HepG2 (cell line): ENCODE results near the gene RHBDF2. TPM values are rescaled to one million over a fixed set of nuclear protein-coding genes. Genes with fewer than 3 reads are reported as not detected.

Source experiments
- CENPT ChIP-seq: sonication (generic); formaldehyde crosslinking; IDR thresholded peaks from 2 replicates; pipeline ENCODE4 v1.8.0; 2022; ENCODE audit warnings: low read depth, mild to moderate bottlenecking, moderate library complexity, missing genetic modification reagents
- HES4 ChIP-seq: sonication (generic); formaldehyde crosslinking; IDR thresholded peaks from 2 replicates; pipeline ENCODE4 v1.9.0; 2021; ENCODE audit warnings: mild to moderate bottlenecking, missing genetic modification reagents, borderline replicate concordance
- MAFK ChIP-seq, 2 experiments: IDR thresholded peaks in 1 of 2; conservative IDR thresholded peaks in 1 of 2; 2 replicates each; pipeline ENCODE4 v1.6.1; 2011; ENCODE audit warnings: improper control_type of control experiment in 2 of 2, low read length in 2 of 2
- POGZ ChIP-seq: sonication (generic); formaldehyde crosslinking; IDR thresholded peaks from 2 replicates; pipeline ENCODE4 v1.4.0; 2020; ENCODE audit warnings: mild to moderate bottlenecking, missing genetic modification reagents
- PPARG ChIP-seq: conservative IDR thresholded peaks from 2 replicates; pipeline ENCODE4 v1.6.1; 2016; ENCODE audit warnings: missing biosample characterization, missing genetic modification reagents
- PTBP1 ChIP-seq: fragments of 200-400 bp; formaldehyde crosslinking; IDR thresholded peaks from 2 replicates; pipeline ENCODE4 v1.6.1; 2018; ENCODE audit warnings: low read length, low read depth; ENCODE audit not compliant: poor library complexity, severe bottlenecking
- SMAD9 ChIP-seq: sonication (generic); formaldehyde crosslinking; IDR thresholded peaks from 2 replicates; pipeline ENCODE4 v1.5.1; 2020; ENCODE audit warnings: mild to moderate bottlenecking, missing genetic modification reagents
- XBP1 ChIP-seq: sonication (generic); formaldehyde crosslinking; IDR thresholded peaks from 2 replicates; pipeline ENCODE4 v1.5.0; 2020; ENCODE audit warnings: missing genetic modification reagents
- ZNF143 ChIP-seq: sonication (generic); formaldehyde crosslinking; IDR thresholded peaks from 2 replicates; pipeline ENCODE4 v1.4.0; 2020; ENCODE audit warnings: missing genetic modification reagents
- ZNF234 ChIP-seq: sonication (generic); formaldehyde crosslinking; conservative IDR thresholded peaks from 2 replicates; pipeline ENCODE4 v1.5.1; 2020; ENCODE audit warnings: mild to moderate bottlenecking, missing genetic modification reagents
- ZNF557 ChIP-seq: sonication (generic); formaldehyde crosslinking; IDR thresholded peaks from 2 replicates; pipeline ENCODE4 v1.4.0; 2020; ENCODE audit warnings: missing genetic modification reagents
- polyA plus RNA-seq, 8 experiments: library from polyadenylated mRNA; depleted of rRNA in 3 of 8; stranded (reverse) in 7 of 8; unstranded in 1 of 8; fragments of >200 nt; fragmentation: Illumina TruSeq in 4 of 8; extraction: Trizol in 4 of 8; gene quantifications; 2 replicates each; pipeline versions ENCODE4 v1.2.1 to v1.2.3, GENCODE V29; 2011 to 2016; ENCODE audit warnings: low read depth in 4 of 8, missing spikeins in 1 of 8, mixed read lengths in 1 of 8; ENCODE audit not compliant: insufficient read depth in 1 of 8
- total RNA-seq, 5 experiments: library from RNA; depleted of rRNA; stranded (reverse); fragments of >200 nt; fragmentation: Illumina TruSeq; extraction: Trizol; gene quantifications; 2 replicates each; pipeline ENCODE4 v1.2.3, GENCODE V29; 2016; ENCODE audit warnings: low read depth in 1 of 5
- TF ChIP-seq, protein P1 (sequence below): sonication (generic); formaldehyde crosslinking; IDR thresholded peaks from 2 replicates; pipeline ENCODE4 v1.4.0; 2020; ENCODE audit warnings: missing genetic modification reagents
- TF ChIP-seq, protein P2 (sequence below): sonication (generic); formaldehyde crosslinking; IDR thresholded peaks from 2 replicates; pipeline ENCODE4 v1.4.0; 2020; ENCODE audit warnings: missing genetic modification reagents
- TF ChIP-seq, protein P3 (sequence below): IDR thresholded peaks from 2 replicates; pipeline ENCODE4 v1.6.1; 2018; ENCODE audit warnings: missing genetic modification reagents
- TF ChIP-seq, protein P4 (sequence below): sonication (generic); formaldehyde crosslinking; conservative IDR thresholded peaks from 2 replicates; pipeline ENCODE4 v1.8.1; 2023; ENCODE audit warnings: missing genetic modification reagents
- TF ChIP-seq, protein P5 (sequence below): sonication (generic); formaldehyde crosslinking; IDR thresholded peaks from 2 replicates; pipeline ENCODE4 v1.4.0; 2020; ENCODE audit warnings: missing genetic modification reagents
- TF ChIP-seq, protein P6 (sequence below): sonication (generic); formaldehyde crosslinking; conservative IDR thresholded peaks from 2 replicates; pipeline ENCODE4 v1.4.0; 2020; ENCODE audit warnings: missing genetic modification reagents

RHBDF2 gene
- total and polyA plus RNA-seq, 2 of the 13 experiments (the other 11 are each of a cell fraction or from before 2014, with no cell fraction given): 7.8 to 24.2 TPM

DNA sequence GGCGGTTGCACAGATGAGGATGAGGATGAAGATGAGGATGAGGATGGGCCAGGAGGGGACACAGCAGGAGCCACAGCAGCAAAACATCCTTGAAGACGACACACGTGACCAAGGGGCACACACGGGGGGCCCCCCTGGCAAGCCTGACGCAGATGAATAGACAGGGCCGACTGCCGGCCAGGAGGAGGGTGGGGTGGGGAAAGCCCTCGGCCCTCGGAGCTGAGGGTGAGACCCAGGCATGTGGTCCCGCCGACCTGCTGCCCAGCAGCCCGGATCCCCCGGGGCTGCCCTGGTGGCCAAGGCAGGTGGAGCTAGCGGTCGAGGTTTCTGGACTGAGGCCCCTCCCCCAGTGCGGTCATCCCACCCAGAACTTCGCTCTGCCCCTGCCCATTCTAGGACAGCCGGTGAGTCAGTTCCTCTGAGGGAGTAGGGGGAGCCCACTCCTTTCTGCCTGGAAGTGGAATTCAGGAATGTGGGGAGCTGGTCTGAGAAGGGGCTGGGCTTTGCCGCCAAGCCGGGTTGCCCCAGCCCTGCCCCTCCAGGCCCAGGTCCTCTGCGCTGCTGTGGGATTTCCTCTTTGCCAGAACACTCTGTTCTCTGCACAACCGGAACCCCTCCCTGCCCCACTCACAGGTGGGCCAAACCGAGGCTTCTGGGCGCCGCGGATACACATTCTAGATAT is 26.3 kb upstream of the RHBDF2 start (continued):
- no peak for TF ChIP-seq MAFK (conservative IDR thresholded peaks at IDR 0.05 in 1 of 2, IDR thresholded peaks at IDR 0.05 in 1 of 2; ENCODE audit: low read length in 2 of 2)
- no peak for TF ChIP-seq ZNF234 (CRISPR knock-in tag)
- no peak for TF ChIP-seq XBP1 (CRISPR knock-in tag)
- no peak for TF ChIP-seq ZNF143 (CRISPR knock-in tag)
- TF ChIP-seq SMAD9: no peak
- TF ChIP-seq, protein P1, sequence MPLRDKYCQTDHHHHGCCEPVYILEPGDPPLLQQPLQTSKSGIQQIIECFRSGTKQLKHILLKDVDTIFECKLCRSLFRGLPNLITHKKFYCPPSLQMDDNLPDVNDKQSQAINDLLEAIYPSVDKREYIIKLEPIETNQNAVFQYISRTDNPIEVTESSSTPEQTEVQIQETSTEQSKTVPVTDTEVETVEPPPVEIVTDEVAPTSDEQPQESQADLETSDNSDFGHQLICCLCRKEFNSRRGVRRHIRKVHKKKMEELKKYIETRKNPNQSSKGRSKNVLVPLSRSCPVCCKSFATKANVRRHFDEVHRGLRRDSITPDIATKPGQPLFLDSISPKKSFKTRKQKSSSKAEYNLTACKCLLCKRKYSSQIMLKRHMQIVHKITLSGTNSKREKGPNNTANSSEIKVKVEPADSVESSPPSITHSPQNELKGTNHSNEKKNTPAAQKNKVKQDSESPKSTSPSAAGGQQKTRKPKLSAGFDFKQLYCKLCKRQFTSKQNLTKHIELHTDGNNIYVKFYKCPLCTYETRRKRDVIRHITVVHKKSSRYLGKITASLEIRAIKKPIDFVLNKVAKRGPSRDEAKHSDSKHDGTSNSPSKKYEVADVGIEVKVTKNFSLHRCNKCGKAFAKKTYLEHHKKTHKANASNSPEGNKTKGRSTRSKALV (CRISPR knock-in tag): no peak
- TF ChIP-seq, protein P2, sequence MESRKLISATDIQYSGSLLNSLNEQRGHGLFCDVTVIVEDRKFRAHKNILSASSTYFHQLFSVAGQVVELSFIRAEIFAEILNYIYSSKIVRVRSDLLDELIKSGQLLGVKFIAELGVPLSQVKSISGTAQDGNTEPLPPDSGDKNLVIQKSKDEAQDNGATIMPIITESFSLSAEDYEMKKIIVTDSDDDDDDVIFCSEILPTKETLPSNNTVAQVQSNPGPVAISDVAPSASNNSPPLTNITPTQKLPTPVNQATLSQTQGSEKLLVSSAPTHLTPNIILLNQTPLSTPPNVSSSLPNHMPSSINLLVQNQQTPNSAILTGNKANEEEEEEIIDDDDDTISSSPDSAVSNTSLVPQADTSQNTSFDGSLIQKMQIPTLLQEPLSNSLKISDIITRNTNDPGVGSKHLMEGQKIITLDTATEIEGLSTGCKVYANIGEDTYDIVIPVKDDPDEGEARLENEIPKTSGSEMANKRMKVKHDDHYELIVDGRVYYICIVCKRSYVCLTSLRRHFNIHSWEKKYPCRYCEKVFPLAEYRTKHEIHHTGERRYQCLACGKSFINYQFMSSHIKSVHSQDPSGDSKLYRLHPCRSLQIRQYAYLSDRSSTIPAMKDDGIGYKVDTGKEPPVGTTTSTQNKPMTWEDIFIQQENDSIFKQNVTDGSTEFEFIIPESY (CRISPR knock-in tag): no peak; the same call in 1 of the 2 replicates
- TF ChIP-seq POGZ: no peak
- TF ChIP-seq, protein P3, sequence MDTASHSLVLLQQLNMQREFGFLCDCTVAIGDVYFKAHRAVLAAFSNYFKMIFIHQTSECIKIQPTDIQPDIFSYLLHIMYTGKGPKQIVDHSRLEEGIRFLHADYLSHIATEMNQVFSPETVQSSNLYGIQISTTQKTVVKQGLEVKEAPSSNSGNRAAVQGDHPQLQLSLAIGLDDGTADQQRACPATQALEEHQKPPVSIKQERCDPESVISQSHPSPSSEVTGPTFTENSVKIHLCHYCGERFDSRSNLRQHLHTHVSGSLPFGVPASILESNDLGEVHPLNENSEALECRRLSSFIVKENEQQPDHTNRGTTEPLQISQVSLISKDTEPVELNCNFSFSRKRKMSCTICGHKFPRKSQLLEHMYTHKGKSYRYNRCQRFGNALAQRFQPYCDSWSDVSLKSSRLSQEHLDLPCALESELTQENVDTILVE (CRISPR knock-in tag): no peak
- TF ChIP-seq, protein P4, sequence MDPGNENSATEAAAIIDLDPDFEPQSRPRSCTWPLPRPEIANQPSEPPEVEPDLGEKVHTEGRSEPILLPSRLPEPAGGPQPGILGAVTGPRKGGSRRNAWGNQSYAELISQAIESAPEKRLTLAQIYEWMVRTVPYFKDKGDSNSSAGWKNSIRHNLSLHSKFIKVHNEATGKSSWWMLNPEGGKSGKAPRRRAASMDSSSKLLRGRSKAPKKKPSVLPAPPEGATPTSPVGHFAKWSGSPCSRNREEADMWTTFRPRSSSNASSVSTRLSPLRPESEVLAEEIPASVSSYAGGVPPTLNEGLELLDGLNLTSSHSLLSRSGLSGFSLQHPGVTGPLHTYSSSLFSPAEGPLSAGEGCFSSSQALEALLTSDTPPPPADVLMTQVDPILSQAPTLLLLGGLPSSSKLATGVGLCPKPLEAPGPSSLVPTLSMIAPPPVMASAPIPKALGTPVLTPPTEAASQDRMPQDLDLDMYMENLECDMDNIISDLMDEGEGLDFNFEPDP (CRISPR knock-in tag): no peak
- no peak for TF ChIP-seq HES4 (CRISPR knock-in tag)
- TF ChIP-seq ZNF557 (CRISPR knock-in tag): no peak
- no peak for TF ChIP-seq PPARG (CRISPR knock-in tag)
- TF ChIP-seq, protein P5, sequence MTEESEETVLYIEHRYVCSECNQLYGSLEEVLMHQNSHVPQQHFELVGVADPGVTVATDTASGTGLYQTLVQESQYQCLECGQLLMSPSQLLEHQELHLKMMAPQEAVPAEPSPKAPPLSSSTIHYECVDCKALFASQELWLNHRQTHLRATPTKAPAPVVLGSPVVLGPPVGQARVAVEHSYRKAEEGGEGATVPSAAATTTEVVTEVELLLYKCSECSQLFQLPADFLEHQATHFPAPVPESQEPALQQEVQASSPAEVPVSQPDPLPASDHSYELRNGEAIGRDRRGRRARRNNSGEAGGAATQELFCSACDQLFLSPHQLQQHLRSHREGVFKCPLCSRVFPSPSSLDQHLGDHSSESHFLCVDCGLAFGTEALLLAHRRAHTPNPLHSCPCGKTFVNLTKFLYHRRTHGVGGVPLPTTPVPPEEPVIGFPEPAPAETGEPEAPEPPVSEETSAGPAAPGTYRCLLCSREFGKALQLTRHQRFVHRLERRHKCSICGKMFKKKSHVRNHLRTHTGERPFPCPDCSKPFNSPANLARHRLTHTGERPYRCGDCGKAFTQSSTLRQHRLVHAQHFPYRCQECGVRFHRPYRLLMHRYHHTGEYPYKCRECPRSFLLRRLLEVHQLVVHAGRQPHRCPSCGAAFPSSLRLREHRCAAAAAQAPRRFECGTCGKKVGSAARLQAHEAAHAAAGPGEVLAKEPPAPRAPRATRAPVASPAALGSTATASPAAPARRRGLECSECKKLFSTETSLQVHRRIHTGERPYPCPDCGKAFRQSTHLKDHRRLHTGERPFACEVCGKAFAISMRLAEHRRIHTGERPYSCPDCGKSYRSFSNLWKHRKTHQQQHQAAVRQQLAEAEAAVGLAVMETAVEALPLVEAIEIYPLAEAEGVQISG (CRISPR knock-in tag): no peak
- TF ChIP-seq, protein P6, sequence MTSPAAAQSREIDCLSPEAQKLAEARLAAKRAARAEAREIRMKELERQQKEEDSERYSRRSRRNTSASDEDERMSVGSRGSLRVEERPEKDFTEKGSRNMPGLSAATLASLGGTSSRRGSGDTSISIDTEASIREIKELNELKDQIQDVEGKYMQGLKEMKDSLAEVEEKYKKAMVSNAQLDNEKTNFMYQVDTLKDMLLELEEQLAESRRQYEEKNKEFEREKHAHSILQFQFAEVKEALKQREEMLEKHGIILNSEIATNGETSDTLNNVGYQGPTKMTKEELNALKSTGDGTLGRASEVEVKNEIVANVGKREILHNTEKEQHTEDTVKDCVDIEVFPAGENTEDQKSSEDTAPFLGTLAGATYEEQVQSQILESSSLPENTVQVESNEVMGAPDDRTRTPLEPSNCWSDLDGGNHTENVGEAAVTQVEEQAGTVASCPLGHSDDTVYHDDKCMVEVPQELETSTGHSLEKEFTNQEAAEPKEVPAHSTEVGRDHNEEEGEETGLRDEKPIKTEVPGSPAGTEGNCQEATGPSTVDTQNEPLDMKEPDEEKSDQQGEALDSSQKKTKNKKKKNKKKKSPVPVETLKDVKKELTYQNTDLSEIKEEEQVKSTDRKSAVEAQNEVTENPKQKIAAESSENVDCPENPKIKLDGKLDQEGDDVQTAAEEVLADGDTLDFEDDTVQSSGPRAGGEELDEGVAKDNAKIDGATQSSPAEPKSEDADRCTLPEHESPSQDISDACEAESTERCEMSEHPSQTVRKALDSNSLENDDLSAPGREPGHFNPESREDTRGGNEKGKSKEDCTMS (CRISPR knock-in tag): no peak
- no peak for TF ChIP-seq PTBP1
- TF ChIP-seq CENPT (CRISPR knock-in tag): no peak
